SU-DHL-6 (cell line): ENCODE measurements around the gene PRDX2.

Source experiments
- CTCF ChIP-seq: fragments of 200-600 bp; sonication (generic); IDR thresholded peaks from one replicate; pipeline ENCODE4 v1.5.1; 2017; ENCODE audit warnings: antibody characterized with exemption, mild to moderate bottlenecking, low read length, moderate library complexity; ENCODE audit not compliant: insufficient read depth, poor library complexity, severe bottlenecking
- EZH2phosphoT487 ChIP-seq: fragments of 200-600 bp; sonication (generic), shearing (Covaris generic); conservative IDR thresholded peaks from 2 replicates; pipeline ENCODE4 v1.6.1; 2018; ENCODE audit warnings: mild to moderate bottlenecking, antibody characterized with exemption, low read length, moderate library complexity, mixed read lengths

GRCh38 chr19:12791345-12792050 is 10.1 kb downstream of the PRDX2 start, which contains the start of gene JUNB:
- TF ChIP-seq CTCF = no peak
- no peak for TF ChIP-seq EZH2phosphoT487
